Activated T-cell treated with anti-CD3 and anti-CD28 coated beads, Interleukin-2, amount 50 U/mL, for 72 hours (primary cell): Measurements from ENCODE around the gene MRPL42. TPM values are rescaled to one million over a fixed set of nuclear protein-coding genes. Genes with fewer than 3 reads are reported as not detected.
"Not testable (repeated sequence)": the region's sequence is repeated elsewhere in the genome, so short reads cannot be mapped to it uniquely, and the experiment has no call there.

Source experiments
- ATAC-seq, 2 donors: fragments of 150-1000 bp; cut with Tn5 transposase; replicated peaks in 1 of 2; 2 replicates each; pipeline ENCODE4 v1.10.0; 2021; ENCODE audit warnings: moderate library complexity in 2 of 2, mild to moderate bottlenecking in 1 of 2
- DNase-seq, 2 donors: peaks; one replicate each; pipeline ENCODE4 v3.0.0; 2021 to 2022; ENCODE audit warnings: mixed read lengths in 1 of 2
- H3K27ac Mint-ChIP-seq: one replicate; pipeline ENCODE4 v1.8.0; 2022; ENCODE audit warnings: mild to moderate bottlenecking, moderate library complexity, mixed read lengths
- H3K27me3 Mint-ChIP-seq: one replicate; pipeline ENCODE4 v1.8.0; 2022; ENCODE audit warnings: low read depth, mixed read lengths
- H3K36me3 Mint-ChIP-seq, 2 donors: one replicate each; pipeline ENCODE4 v1.8.0; 2022; ENCODE audit warnings: mixed read lengths in 2 of 2, mild to moderate bottlenecking in 1 of 2; ENCODE audit not compliant: insufficient read depth in 2 of 2
- H3K4me1 Mint-ChIP-seq: one replicate; pipeline ENCODE4 v1.8.0; 2022; ENCODE audit warnings: low read depth, mixed read lengths
- H3K4me3 Mint-ChIP-seq, 2 donors: one replicate each; pipeline ENCODE4 v1.8.0; 2022; ENCODE audit warnings: mild to moderate bottlenecking in 2 of 2, mixed read lengths in 2 of 2, moderate library complexity in 2 of 2
- H3K9me3 Mint-ChIP-seq, 2 donors: one replicate each; pipeline ENCODE4 v1.8.0; 2022; ENCODE audit warnings: mixed read lengths in 2 of 2
- total RNA-seq, 2 donors: library from RNA; stranded (reverse); gene quantifications; one replicate each; pipeline ENCODE4 v1.2.3, GENCODE V29; 2022

Gene MRPL42
- total RNA-seq, 2 donors from 2014 or later: 54.2 to 68.3 TPM

DNA sequence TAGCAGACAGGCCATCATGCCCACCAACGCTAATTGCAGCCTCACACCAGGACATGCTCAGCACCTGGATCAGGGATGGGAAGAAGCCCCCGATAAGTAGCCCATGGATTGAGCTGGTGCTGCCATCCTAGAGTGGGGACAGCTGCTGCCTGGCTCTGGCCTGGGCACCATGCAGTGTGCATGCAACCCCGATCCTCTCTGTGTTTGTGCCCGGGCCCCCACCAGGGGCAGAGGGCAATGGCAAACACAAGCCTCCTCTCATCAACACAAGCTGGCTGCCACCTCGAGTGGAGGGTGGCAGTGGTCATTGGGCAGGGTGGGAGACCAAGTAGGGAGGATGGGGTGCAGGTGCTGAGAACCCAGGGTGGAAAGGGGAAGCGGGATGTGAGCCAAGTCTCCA is 81.9 kb downstream of the MRPL42 start:
- ATAC-seq: no peak
- Mint-ChIP-seq H3K36me3 (no peaks in the 10 kb centered on the region), H3K27ac (no peak overlapping the region), H3K27me3 (no peaks in the 10 kb centered on the region), H3K4me1 (peaks cover 10% of the 10 kb centered on the region), H3K9me3 (no peaks in the 10 kb centered on the region), H3K4me3 (no peak overlapping the region)
- DNase-seq: no peak

DNA sequence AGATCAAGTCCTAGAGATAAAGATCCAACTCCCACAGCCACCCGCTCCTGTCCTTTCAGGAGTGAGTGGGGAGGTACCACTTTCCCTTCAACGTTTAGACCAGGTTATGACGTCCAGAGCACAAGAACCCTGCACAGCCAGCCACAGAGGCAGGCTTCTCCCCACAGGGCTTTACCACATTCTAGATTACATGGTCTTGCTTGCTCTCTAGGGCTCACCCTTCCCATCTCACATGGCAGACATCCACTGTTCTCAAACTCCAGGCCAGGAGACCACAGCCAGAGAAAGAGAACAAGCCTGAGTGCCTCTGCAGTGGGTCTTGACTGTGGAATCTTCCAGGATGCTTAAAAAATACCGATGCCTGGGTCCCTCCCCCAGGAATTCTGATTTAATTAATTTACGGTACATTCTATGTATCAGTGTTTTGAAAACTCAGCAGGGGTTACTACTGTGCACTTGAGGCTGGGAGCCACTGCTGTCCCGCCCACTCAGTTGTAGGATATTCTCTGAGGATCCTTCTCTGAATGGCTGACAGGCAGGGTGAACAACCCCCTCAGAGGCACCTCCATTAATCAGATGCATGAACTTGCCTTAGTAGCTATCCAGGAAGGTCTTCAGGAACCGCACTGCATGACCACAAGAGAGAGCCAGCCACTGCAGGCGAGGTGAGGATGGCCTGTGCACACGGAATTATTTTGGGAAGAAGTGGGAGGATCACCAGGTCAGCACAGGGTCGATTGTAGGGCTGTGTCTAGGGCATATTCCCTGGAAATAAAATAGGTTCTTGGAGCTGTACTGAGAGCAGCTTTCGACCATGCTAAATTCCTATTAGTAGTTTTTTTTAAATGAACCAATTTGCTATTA is 83.7 kb downstream of the MRPL42 start:
- H3K36me3 Mint-ChIP-seq: no peaks in the 10 kb centered on the region
- no peak overlapping the region for H3K27ac Mint-ChIP-seq
- DNase-seq (no peak), ATAC-seq (no peak)
- peaks cover 10% of the 10 kb centered on the region for H3K4me1 Mint-ChIP-seq
- H3K4me3 Mint-ChIP-seq: no peak overlapping the region
- no peaks in the 10 kb centered on the region for H3K27me3 Mint-ChIP-seq
- no peaks in the 10 kb centered on the region for H3K9me3 Mint-ChIP-seq

DNA sequence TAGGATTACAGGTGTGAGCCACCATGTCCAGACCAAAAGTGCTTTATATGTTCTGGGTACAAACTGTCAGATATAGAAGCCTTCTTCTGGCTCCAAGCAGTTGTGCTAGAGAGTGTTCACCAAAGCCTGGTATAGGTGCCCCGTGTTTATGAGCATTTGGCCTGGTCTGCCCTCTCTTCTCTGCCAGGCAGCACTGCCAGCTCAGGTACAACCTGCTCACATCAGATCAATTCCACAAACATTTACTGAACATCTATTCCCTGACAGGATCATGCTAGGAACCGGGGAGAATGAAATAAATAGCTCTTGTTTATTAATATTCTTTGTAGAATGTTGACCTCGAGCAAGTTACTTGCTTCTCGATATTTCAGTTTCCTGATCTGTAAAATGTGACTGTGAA is 85.1 kb downstream of the MRPL42 start:
- Mint-ChIP-seq H3K4me1 (peaks cover 10% of the 10 kb centered on the region), H3K27ac (no peak overlapping the region), H3K9me3 (no peaks in the 10 kb centered on the region), H3K4me3 (no peak overlapping the region), H3K27me3 (no peaks in the 10 kb centered on the region), H3K36me3 (peaks cover 0 to 6% of the 10 kb centered on the region in 2 donors)
- no peak for DNase-seq
- ATAC-seq: no peak

DNA sequence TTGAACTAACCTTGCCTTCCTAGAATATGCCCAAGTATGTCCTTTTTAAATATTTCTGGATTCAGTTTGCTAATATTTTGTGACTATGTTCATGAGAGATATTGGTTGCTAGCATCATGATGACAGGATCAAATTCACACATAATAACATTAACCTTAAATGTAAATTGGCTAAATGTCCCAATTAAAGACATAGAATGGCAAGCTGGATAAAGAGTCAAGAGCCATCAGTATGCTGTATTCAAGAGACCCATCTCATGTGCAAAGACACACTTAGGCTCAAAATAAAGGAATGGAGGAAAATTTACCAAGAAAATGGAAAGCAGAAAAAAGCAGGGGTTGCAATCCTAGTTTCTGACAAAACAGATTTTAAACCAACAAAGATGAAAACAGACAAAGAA is 90.6 kb downstream of the MRPL42 start:
- H3K4me1 Mint-ChIP-seq, ATAC-seq, DNase-seq, H3K27me3 Mint-ChIP-seq, H3K27ac Mint-ChIP-seq, H3K4me3 Mint-ChIP-seq: not testable (repeated sequence)
- peaks cover 12 to 18% of the 10 kb centered on the region in 2 donors for H3K9me3 Mint-ChIP-seq
- H3K36me3 Mint-ChIP-seq: peaks cover 16 to 34% of the 10 kb centered on the region in 2 donors

DNA sequence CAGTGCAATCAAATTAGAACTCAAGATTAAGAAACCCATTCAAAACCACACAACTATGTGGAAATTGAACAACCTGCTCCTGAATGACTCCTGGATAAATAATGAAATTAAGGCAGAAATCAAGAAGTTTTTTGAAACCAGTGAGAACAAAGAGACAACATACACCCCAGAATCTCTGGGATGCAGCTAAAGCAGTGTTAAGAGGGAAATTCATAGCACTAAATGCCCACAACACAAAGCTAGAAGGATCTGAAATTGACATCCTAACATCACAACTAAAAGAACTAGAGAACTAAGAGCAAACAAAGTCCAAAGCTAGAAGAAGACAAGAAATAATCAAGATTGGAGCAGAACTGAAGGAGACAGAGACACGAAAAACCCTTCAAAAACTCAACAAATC is 91.4 kb downstream of the MRPL42 start:
- ATAC-seq, H3K4me1 Mint-ChIP-seq, H3K27me3 Mint-ChIP-seq, DNase-seq, H3K4me3 Mint-ChIP-seq: not testable (repeated sequence)
- Mint-ChIP-seq H3K36me3 (peaks cover 16 to 34% of the 10 kb centered on the region in 2 donors), H3K9me3 (peaks cover 12 to 18% of the 10 kb centered on the region in 2 donors), H3K27ac (peak overlapping the region; percentile 30)

DNA sequence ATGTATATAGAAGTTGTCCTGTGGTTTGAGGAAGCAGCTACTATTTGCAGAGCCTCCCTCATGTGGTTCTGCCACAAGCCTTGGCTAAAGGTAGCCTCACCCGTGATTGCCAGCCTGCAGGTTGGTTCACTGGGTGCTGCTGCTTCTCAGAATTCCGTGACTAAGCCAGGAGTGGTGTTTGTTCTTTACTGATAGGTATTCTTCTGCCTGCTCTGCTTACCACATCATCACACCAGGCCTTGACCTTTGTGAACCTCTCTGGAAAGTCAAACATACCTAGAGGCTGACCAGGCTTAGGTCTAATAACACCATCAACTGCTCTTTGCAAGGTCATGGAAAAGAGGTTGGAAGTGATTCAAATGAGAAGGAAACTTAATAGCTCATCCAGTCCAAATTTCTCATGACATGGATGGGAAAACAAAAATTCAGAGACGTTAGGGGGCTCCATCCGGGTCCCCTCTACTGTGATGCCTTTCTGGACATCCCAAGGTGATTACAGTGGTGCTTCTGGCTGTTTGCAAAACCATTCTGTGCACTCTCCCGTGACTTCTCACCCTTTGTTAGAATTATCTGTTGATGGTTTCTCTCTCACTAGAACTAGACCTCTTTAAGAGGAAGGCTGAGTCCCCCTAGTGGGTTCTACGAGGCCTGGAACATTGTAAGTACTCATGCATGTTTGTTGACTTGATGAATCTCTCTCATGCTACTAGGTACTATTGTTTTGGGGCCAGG is 96.7 kb downstream of the MRPL42 start:
- no peak overlapping the region for H3K27ac Mint-ChIP-seq
- peaks cover 7 to 17% of the 10 kb centered on the region in 2 donors for H3K36me3 Mint-ChIP-seq
- H3K4me1 Mint-ChIP-seq: no peaks in the 10 kb centered on the region
- DNase-seq: no peak
- no peak overlapping the region for H3K4me3 Mint-ChIP-seq
- H3K27me3 Mint-ChIP-seq: peaks cover 8% of the 10 kb centered on the region
- peak in 1 of 2 donors; percentile 28 for ATAC-seq
- peaks cover 3 to 8% of the 10 kb centered on the region in 2 donors for H3K9me3 Mint-ChIP-seq

DNA sequence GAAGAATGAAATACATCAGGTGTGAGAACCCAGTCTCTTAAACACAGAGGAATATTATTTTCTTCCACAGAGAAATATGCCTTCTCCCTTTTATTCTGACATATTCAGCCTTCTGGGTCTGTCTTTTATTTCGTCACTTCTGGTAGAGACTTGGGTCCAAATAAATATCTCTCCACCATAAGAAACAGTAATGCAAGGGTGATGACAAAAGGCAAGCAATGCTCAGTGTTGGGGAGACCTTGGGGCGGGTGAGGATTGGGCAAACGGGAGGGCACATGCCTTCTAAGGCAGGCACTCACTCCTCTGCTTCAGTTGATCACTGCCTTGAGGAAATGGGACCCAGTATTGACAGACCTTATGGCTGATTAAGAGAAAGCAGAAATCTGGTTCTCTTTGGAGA is 98.4 kb downstream of the MRPL42 start:
- no peak for ATAC-seq
- no peak for DNase-seq
- no peaks in the 10 kb centered on the region for H3K9me3 Mint-ChIP-seq
- no peak overlapping the region for H3K4me3 Mint-ChIP-seq
- H3K27me3 Mint-ChIP-seq: peaks cover 8% of the 10 kb centered on the region
- no peak overlapping the region for H3K27ac Mint-ChIP-seq
- H3K36me3 Mint-ChIP-seq: peaks cover 2 to 5% of the 10 kb centered on the region in 2 donors
- no peaks in the 10 kb centered on the region for H3K4me1 Mint-ChIP-seq

Other genes starting within 250 kb of the MRPL42 start
- 10 to 100 TPM; 72.0 to 93.4 TPM for gene NUDT4, start 89.6 kb upstream of the MRPL42 start, total RNA-seq
- gene UBE2N, start 25.6 kb upstream of the MRPL42 start, total RNA-seq: 100 to 1,000 TPM; 116 to 125 TPM
- 10 to 100 TPM; 32.3 to 37.2 TPM for gene SOCS2, start 105.2 kb downstream of the MRPL42 start, total RNA-seq
- gene CRADD, start 209.9 kb downstream of the MRPL42 start, total RNA-seq: 1 to 10 TPM; 8.6 to 9.1 TPM